Articular chondrocyte of knee joint (primary cell): ENCODE measurements around the gene TEX54. TPM values are rescaled to one million over a fixed set of nuclear protein-coding genes. Genes with fewer than 3 reads are reported as not detected.

Source experiments
- small RNA-seq: library from RNA; depleted of rRNA; stranded (forward); fragments of <200 nt; gene quantifications from one replicate; pipeline ENCODE3, GENCODE V24; 2012
- total RNA-seq: library from RNA; depleted of rRNA; stranded (reverse); fragments of >200 nt; gene quantifications from 2 replicates; pipeline ENCODE4 v1.2.3, GENCODE V29; 2012

Gene TEX54
- total RNA-seq = not detected in 2 replicates

GRCh38 chr11:62832336-62833234, at the start of gene TEX54:
TEX54 (minus strand) TSS chr11:62832841.

GRCh38 chr11:62880803-62881578, 48.4 kb upstream of the TEX54 start, which contains the start of gene SLC3A2:
SLC3A2 (plus strand) TSS chr11:62880896; CDS start chr11:62881024, 128 bp downstream.

GRCh38 chr11:62839050-62839945, 6.7 kb upstream of the TEX54 start, which contains the start of gene WDR74:
WDR74 (minus strand) TSS chr11:62839590; CDS start chr11:62839570, 20 bp downstream.

GRCh38 chr11:62831520-62832335, 913 bp downstream of the TEX54 start, which contains the start of gene STX5:
STX5 (minus strand) TSS chr11:62832051; CDS start chr11:62831243, 808 bp downstream.

GRCh38 chr11:62805076-62805892, 27.4 kb downstream of the TEX54 start, which contains the start of gene NXF1:
NXF1 (minus strand) TSS chr11:62805440; CDS start chr11:62805356, 84 bp downstream.

GRCh38 chr11:62791501-62792201, 41.0 kb downstream of the TEX54 start, which contains the start of gene TMEM223:
TMEM223 (minus strand) TSS chr11:62792006; CDS start chr11:62791994, 12 bp downstream.

GRCh38 chr11:62787005-62787759, 45.5 kb downstream of the TEX54 start, which contains the start of gene TMEM179B:
TMEM179B (plus strand) TSS chr11:62787402; CDS start chr11:62787432, 30 bp downstream.

Small RNA genes within 50 kb of the gene (small RNA-seq; reads per million reads assigned to genes)
- gene MIR6514 (0.72 reads per million, percentile 27 among the genes with 10 or more reads in this experiment), gene RF00099 (not detected), gene RNU6-118P (not detected), gene SNORD22 (not detected), gene SNORD26 (not detected), gene SNORD27 (not detected), gene SNORD28 (not detected), gene SNORD30 (39.3 reads per million, percentile 97 among the genes with 10 or more reads in this experiment)

Other genes with a start within 250 kb of the TEX54 start
- gene TUT1, start 241.3 kb downstream of the TEX54 start, total RNA-seq = 6.8 TPM in 2 replicates
- 95.1 and 110 TPM in 2 replicates for gene MTA2, start 231.0 kb downstream of the TEX54 start, total RNA-seq
- 30.4 and 34.6 TPM in 2 replicates for gene EML3, start 220.1 kb downstream of the TEX54 start, total RNA-seq
- gene ROM1, start 219.6 kb downstream of the TEX54 start, total RNA-seq = 9.3 and 10.6 TPM in 2 replicates
- 12.3 and 14.1 TPM in 2 replicates for gene B3GAT3, start 210.9 kb downstream of the TEX54 start, total RNA-seq
- 251 and 282 TPM in 2 replicates for gene GANAB, start 186.2 kb downstream of the TEX54 start, total RNA-seq
- 19.9 and 20.5 TPM in 2 replicates for gene INTS5, start 179.5 kb downstream of the TEX54 start, total RNA-seq
- gene C11orf98, start 167.6 kb downstream of the TEX54 start, total RNA-seq = 26.1 TPM in 2 replicates
- gene CSKMT, start 167.5 kb downstream of the TEX54 start, total RNA-seq = 5.7 and 8.2 TPM in 2 replicates
- 4.2 and 4.8 TPM in 2 replicates for gene UQCC3, start 161.2 kb downstream of the TEX54 start, total RNA-seq
- 4.0 and 6.1 TPM in 2 replicates for gene LBHD1, start 160.6 kb downstream of the TEX54 start, total RNA-seq
- 102 and 103 TPM in 2 replicates for gene UBXN1, start 153.8 kb downstream of the TEX54 start, total RNA-seq
- 20.1 and 20.6 TPM in 2 replicates for gene LRRN4CL, start 143.3 kb downstream of the TEX54 start, total RNA-seq
- 52.7 and 54.8 TPM in 2 replicates for gene BSCL2, start 125.4 kb downstream of the TEX54 start, total RNA-seq
- not detected in 2 replicates for gene GNG3, start 125.2 kb downstream of the TEX54 start, total RNA-seq
- 14.2 and 15.3 TPM in 2 replicates for gene HNRNPUL2, start 105.4 kb downstream of the TEX54 start, total RNA-seq
- 34.2 and 37.4 TPM in 2 replicates for gene TTC9C, start 104.4 kb downstream of the TEX54 start, total RNA-seq
- gene ZBTB3, start 78.7 kb downstream of the TEX54 start, total RNA-seq = 12.7 and 13.5 TPM in 2 replicates
- gene POLR2G, start 71.3 kb downstream of the TEX54 start, total RNA-seq = 62.4 and 64.4 TPM in 2 replicates
- 10.8 and 13.7 TPM in 2 replicates for gene TAF6L, start 61.4 kb downstream of the TEX54 start, total RNA-seq
- gene TMEM179B, start 45.4 kb downstream of the TEX54 start, total RNA-seq = 33.9 and 41.3 TPM in 2 replicates
- 9.4 and 10.1 TPM in 2 replicates for gene TMEM223, start 40.8 kb downstream of the TEX54 start, total RNA-seq
- gene NXF1, start 27.4 kb downstream of the TEX54 start, total RNA-seq = 35.2 and 35.7 TPM in 2 replicates
- 35.0 and 37.1 TPM in 2 replicates for gene STX5, start 790 bp downstream of the TEX54 start, total RNA-seq
- 23.8 and 26.1 TPM in 2 replicates for gene WDR74, start 6.7 kb upstream of the TEX54 start, total RNA-seq
- gene SLC3A2, start 48.1 kb upstream of the TEX54 start, total RNA-seq = 198 and 208 TPM in 2 replicates
- not detected in 2 replicates for gene CHRM1, start 88.5 kb upstream of the TEX54 start, total RNA-seq
- gene SLC22A6, start 152.1 kb upstream of the TEX54 start, total RNA-seq = not detected in 2 replicates
- gene SLC22A8, start 183.0 kb upstream of the TEX54 start, total RNA-seq = not detected in 2 replicates